Measurements from ENCODE around the gene TRIM16.
"Not testable (repeated sequence)": the region's sequence is repeated elsewhere in the genome, so short reads cannot be mapped to it uniquely, and the experiment has no call there.

The TRIM16 gene

DNA sequence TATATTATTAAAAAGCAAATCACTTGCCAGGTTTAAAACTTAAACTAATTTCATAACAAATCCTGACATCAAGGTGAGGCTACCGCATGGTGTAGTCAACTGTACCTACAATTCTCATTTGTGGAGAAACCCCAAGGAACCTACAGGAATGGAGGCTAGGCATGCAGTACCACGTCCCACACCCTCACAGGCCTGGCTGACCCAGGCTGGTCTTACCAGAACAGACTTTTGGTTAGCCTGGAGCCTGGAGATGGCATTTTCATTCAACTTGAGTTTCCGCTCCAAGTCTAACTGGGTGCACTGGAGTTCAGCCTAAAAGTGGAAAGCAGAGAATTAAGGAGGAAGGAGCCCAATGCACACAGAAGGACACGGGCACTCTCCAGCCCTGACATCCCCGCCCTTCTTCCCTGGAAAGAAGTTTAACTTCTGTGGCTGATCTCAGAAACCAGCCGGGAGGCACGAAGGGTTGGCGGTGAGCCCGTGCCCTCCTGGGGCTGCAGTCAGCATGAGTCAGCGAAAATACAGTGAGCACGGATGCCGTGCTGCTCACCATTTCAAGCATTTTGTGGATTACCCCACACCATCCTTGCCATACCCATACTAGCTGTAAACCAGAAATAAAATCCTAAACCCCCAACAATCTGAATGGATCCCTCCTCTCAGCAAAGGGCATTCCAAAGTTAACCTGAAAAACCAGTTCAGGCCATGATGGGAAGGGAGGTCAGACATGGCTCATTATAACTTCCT, 41.4 kb downstream of the TRIM16 start:
- H3K9ac ChIP-seq (ENCODE audit: low read depth, low read length, poor library complexity, severe bottlenecking); H3K4me3 ChIP-seq (ENCODE audit: low read length, poor library complexity, severe bottlenecking); H3K4me1 ChIP-seq (ENCODE audit: insufficient read depth, low read length, poor library complexity, severe bottlenecking); H3K36me3 ChIP-seq (ENCODE audit: insufficient read depth, low read length); H3K27me3 ChIP-seq (ENCODE audit: insufficient read depth, low read length, poor library complexity, severe bottlenecking); H3K9me3 ChIP-seq (ENCODE audit: insufficient read depth, low read depth, low read length); H3F3A ChIP-seq (ENCODE audit: low read depth); H4K20me1 ChIP-seq (ENCODE audit: insufficient read depth, low read length, poor library complexity, severe bottlenecking); H3K79me2 ChIP-seq (ENCODE audit: insufficient read depth, low read length); H2AFZ ChIP-seq (ENCODE audit: low read length); H3K4me2 ChIP-seq (ENCODE audit: low read depth, low read length, poor library complexity, severe bottlenecking); H3K9me2 ChIP-seq (replicated peaks; ENCODE audit: low read depth, low read length): not testable (repeated sequence)

DNA sequence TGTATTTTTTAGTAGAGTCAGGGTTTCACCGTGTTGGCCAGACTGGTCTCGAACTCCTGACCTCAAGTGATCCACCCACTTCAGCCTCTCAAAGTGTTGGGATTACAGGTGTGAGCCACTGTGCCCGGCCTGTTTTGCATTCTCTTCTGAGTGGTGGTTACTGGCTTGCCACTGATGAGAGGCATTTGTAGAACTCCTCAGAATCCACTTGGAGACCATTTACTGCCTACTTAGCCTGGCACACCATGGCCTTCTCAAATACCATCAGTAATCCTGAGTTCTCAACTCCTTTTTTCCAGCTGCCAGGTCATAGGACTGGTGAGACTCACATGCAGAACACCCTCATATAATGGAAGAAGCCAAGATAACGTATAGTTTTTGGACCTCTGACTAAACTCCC, 42.1 kb downstream of the TRIM16 start:
- H3K79me2 ChIP-seq (ENCODE audit: insufficient read depth, low read length); H3K9ac ChIP-seq (ENCODE audit: low read depth, low read length, poor library complexity, severe bottlenecking): not testable (repeated sequence)

DNA sequence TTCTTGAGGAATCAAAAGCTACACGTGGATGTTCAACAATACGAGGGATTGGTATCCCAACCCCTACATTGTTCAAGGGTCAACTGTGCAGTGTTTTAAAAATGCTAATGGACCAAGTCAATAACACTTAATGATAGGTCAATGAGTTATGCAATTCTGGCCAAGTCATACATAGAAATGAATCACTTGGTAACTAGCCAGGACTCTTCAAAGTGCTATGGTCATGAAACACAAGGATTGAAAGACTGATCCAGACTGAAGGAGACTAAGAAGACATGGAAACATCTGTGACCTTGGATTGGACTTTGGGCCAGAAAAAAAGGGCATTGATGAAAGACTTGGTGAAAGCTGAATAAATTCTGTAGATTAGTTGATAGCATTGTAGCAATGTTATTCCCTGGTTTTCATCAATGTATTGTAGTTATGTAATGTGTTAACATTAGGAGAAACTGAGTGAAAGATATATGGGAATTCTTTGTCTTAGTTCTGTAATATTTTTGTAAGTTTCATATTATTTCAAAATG, 53.1 kb downstream of the TRIM16 start:
- not testable (repeated sequence) for H3K9me3 ChIP-seq (ENCODE audit: insufficient read depth, low read depth, low read length); H3K9ac ChIP-seq (ENCODE audit: low read depth, low read length, poor library complexity, severe bottlenecking); H3K9me2 ChIP-seq (replicated peaks; ENCODE audit: low read depth, low read length); H3K79me2 ChIP-seq (ENCODE audit: insufficient read depth, low read length); H3K4me3 ChIP-seq (ENCODE audit: low read length, poor library complexity, severe bottlenecking); H3F3A ChIP-seq (ENCODE audit: low read depth); H3K36me3 ChIP-seq (ENCODE audit: insufficient read depth, low read length); H3K4me2 ChIP-seq (ENCODE audit: low read depth, low read length, poor library complexity, severe bottlenecking); H2AFZ ChIP-seq (ENCODE audit: low read length); H3K4me1 ChIP-seq (ENCODE audit: insufficient read depth, low read length, poor library complexity, severe bottlenecking); H3K27me3 ChIP-seq (ENCODE audit: insufficient read depth, low read length, poor library complexity, severe bottlenecking); H4K20me1 ChIP-seq (ENCODE audit: insufficient read depth, low read length, poor library complexity, severe bottlenecking)

More for the DNA sequence above, 42.1 kb downstream of the TRIM16 start:
- not testable (repeated sequence) for H3K4me1 ChIP-seq (ENCODE audit: insufficient read depth, low read length, poor library complexity, severe bottlenecking); H3K9me3 ChIP-seq (ENCODE audit: insufficient read depth, low read depth, low read length); H3K4me3 ChIP-seq (ENCODE audit: low read length, poor library complexity, severe bottlenecking); H2AFZ ChIP-seq (ENCODE audit: low read length); H3K9me2 ChIP-seq (replicated peaks; ENCODE audit: low read depth, low read length); H3K27me3 ChIP-seq (ENCODE audit: insufficient read depth, low read length, poor library complexity, severe bottlenecking); H4K20me1 ChIP-seq (ENCODE audit: insufficient read depth, low read length, poor library complexity, severe bottlenecking); H3F3A ChIP-seq (ENCODE audit: low read depth); H3K4me2 ChIP-seq (ENCODE audit: low read depth, low read length, poor library complexity, severe bottlenecking); H3K36me3 ChIP-seq (ENCODE audit: insufficient read depth, low read length)

DNA sequence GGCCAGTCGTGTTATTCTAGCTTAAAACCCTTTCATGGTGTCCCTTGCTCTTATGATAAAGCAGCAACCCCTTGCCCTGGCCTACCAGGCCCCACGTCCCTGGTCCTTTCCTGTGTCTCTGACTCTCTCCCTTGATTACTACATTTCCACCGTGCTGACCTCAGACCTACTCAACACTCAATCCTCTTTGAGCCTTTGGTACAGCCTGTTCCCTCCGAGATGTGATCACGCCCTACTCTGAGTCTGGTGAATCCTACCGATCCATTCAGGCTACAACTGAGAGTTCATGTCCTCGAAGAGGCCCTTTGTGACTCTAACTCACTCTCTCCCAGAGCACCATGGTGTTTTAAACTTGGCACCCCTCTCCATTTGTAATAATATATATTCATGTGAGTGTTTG, 54.1 kb downstream of the TRIM16 start:
- not testable (repeated sequence) for H3K9me3 ChIP-seq (ENCODE audit: insufficient read depth, low read depth, low read length); H3K4me1 ChIP-seq (ENCODE audit: insufficient read depth, low read length, poor library complexity, severe bottlenecking); H3K36me3 ChIP-seq (ENCODE audit: insufficient read depth, low read length); H3K4me3 ChIP-seq (ENCODE audit: low read length, poor library complexity, severe bottlenecking); H3K4me2 ChIP-seq (ENCODE audit: low read depth, low read length, poor library complexity, severe bottlenecking); H3K27me3 ChIP-seq (ENCODE audit: insufficient read depth, low read length, poor library complexity, severe bottlenecking); H3K9me2 ChIP-seq (replicated peaks; ENCODE audit: low read depth, low read length); H3K9ac ChIP-seq (ENCODE audit: low read depth, low read length, poor library complexity, severe bottlenecking); H4K20me1 ChIP-seq (ENCODE audit: insufficient read depth, low read length, poor library complexity, severe bottlenecking); H2AFZ ChIP-seq (ENCODE audit: low read length); H3F3A ChIP-seq (ENCODE audit: low read depth); H3K79me2 ChIP-seq (ENCODE audit: insufficient read depth, low read length)

DNA sequence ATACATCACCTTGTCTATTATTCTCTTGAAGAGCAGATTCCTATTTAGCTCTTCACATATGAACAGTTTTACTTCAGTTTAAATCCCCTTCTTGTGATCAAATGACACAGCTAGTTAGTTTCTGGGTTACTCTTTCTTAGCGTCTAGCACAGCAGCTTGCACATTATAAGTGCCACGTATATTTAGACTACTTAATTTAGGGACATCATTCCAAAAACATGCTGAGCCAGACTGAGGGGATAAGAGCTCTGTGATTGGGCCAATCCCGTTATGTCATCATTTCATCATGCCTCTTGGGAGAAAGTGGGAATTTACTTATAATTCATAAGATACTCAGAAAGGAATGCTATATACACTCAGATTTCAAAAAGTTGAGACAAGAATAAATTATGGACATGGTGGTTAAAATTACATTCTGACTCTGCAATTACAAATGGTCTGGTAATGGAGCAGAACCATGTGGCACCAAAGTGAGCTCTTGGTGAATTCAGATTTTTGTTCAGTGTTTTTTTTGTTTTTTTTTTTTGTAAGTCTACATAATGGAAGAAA, 60.4 kb downstream of the TRIM16 start:
- not testable (repeated sequence) for H3K4me2 ChIP-seq (ENCODE audit: low read depth, low read length, poor library complexity, severe bottlenecking); H3K36me3 ChIP-seq (ENCODE audit: insufficient read depth, low read length); H4K20me1 ChIP-seq (ENCODE audit: insufficient read depth, low read length, poor library complexity, severe bottlenecking); H3K9ac ChIP-seq (ENCODE audit: low read depth, low read length, poor library complexity, severe bottlenecking); H3K4me1 ChIP-seq (ENCODE audit: insufficient read depth, low read length, poor library complexity, severe bottlenecking); H2AFZ ChIP-seq (ENCODE audit: low read length); H3K9me3 ChIP-seq (ENCODE audit: insufficient read depth, low read depth, low read length); H3K79me2 ChIP-seq (ENCODE audit: insufficient read depth, low read length); H3F3A ChIP-seq (ENCODE audit: low read depth); H3K27me3 ChIP-seq (ENCODE audit: insufficient read depth, low read length, poor library complexity, severe bottlenecking); H3K9me2 ChIP-seq (replicated peaks; ENCODE audit: low read depth, low read length); H3K4me3 ChIP-seq (ENCODE audit: low read length, poor library complexity, severe bottlenecking)

DNA sequence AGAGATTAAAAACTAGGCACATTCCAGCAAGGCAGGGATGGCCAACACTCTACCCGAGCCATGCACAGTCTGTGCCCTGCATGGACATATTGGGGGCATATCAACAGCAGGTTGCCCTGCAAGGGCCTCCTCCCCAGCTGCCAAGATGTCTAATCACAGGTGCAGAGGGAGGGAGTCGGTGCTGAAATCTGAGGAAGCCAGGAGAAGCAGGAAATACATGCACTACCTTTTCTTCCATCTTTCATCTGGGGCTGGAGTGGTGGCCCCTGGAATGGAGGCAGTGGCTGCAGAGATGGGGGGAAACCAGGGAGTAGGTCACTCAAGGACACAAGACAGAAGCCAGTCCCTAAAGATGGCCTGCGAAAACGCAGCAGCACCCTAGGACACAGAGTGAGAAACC, 60.9 kb downstream of the TRIM16 start:
- not testable (repeated sequence) for H3K27me3 ChIP-seq (ENCODE audit: insufficient read depth, low read length, poor library complexity, severe bottlenecking); H3K4me1 ChIP-seq (ENCODE audit: insufficient read depth, low read length, poor library complexity, severe bottlenecking); H3K4me3 ChIP-seq (ENCODE audit: low read length, poor library complexity, severe bottlenecking); H3F3A ChIP-seq (ENCODE audit: low read depth); H3K9me3 ChIP-seq (ENCODE audit: insufficient read depth, low read depth, low read length); H3K36me3 ChIP-seq (ENCODE audit: insufficient read depth, low read length); H3K9ac ChIP-seq (ENCODE audit: low read depth, low read length, poor library complexity, severe bottlenecking); H3K4me2 ChIP-seq (ENCODE audit: low read depth, low read length, poor library complexity, severe bottlenecking); H3K9me2 ChIP-seq (replicated peaks; ENCODE audit: low read depth, low read length); H2AFZ ChIP-seq (ENCODE audit: low read length); H3K79me2 ChIP-seq (ENCODE audit: insufficient read depth, low read length); H4K20me1 ChIP-seq (ENCODE audit: insufficient read depth, low read length, poor library complexity, severe bottlenecking)

DNA sequence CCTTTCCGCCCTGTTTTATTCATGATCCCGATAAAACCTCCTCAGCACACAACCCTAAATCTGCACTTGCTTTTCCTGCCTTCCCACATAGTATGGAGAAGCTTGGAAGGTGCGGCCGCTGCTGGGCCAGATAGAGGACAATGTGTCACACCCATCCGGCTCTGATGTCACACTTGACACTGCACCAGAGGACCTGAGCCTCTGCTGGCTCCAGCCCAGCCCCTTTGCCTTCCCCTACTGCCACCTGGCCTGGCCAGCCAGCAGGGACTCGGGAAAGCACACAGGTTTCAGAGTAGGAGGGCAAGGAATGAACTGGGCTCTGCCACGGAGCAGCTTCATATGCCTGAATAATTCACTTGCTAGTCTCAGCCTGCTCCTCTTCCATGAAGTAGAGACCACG, 62.0 kb downstream of the TRIM16 start:
- H3K36me3 ChIP-seq (ENCODE audit: insufficient read depth, low read length); H3K79me2 ChIP-seq (ENCODE audit: insufficient read depth, low read length); H3K27me3 ChIP-seq (ENCODE audit: insufficient read depth, low read length, poor library complexity, severe bottlenecking); H3K4me3 ChIP-seq (ENCODE audit: low read length, poor library complexity, severe bottlenecking); H3K4me1 ChIP-seq (ENCODE audit: insufficient read depth, low read length, poor library complexity, severe bottlenecking); H3F3A ChIP-seq (ENCODE audit: low read depth); H4K20me1 ChIP-seq (ENCODE audit: insufficient read depth, low read length, poor library complexity, severe bottlenecking); H3K4me2 ChIP-seq (ENCODE audit: low read depth, low read length, poor library complexity, severe bottlenecking); H3K9me2 ChIP-seq (replicated peaks; ENCODE audit: low read depth, low read length); H3K9me3 ChIP-seq (ENCODE audit: insufficient read depth, low read depth, low read length); H3K9ac ChIP-seq (ENCODE audit: low read depth, low read length, poor library complexity, severe bottlenecking); H2AFZ ChIP-seq (ENCODE audit: low read length): not testable (repeated sequence)

All from Loucy (cell line).